GM19099 (cell line): Measurements from ENCODE around the gene DHX35.

ENCODE experiments used
- POLR2A ChIP-seq: IDR thresholded peaks from 3 replicates; pipeline ENCODE4 v1.6.1; 2011; ENCODE audit warnings: low read depth; ENCODE audit not compliant: insufficient read length; ENCODE audit errors: extremely low read depth

The DHX35 gene

DNA sequence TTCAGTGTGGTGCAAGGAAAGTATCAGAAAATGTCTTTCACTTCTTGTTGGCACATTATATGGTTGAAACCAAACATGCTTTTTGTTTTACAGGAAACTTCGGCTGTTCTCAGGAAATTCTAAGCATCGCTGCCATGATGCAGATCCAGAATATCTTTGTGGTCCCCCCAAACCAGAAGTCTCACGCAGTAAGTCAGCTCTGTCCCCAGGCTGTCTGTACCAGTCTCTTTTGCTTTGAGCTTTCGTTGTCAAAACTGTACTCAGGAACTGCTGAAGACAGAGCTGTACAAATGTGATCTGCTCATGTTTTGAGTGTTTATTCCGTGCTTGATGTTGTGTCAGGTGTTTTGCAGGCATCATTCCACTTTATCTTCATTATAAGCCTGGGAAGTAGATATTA lies 59.6 kb downstream of the DHX35 start:
- TF ChIP-seq POLR2A, result no peak

DNA sequence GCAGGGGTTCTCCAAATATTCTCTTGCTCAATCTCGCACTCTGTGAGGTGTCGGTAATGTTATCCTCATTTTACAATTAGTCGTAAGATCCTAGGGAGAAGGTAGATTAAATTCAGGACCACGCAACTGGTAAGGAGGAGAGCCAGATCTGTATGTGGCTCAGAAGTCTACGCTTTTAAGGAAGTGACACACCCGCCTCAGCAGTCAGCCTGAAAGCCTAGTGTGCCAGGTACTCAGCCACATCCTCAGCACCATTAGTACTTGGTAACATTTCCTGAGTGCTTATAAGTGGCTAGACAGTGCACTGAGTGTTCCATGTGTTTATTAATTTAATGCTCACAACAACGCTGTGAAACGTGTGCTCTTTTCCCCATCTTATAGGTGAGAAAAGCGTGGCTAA lies 63.7 kb downstream of the DHX35 start:
- no peak for TF ChIP-seq POLR2A

DNA sequence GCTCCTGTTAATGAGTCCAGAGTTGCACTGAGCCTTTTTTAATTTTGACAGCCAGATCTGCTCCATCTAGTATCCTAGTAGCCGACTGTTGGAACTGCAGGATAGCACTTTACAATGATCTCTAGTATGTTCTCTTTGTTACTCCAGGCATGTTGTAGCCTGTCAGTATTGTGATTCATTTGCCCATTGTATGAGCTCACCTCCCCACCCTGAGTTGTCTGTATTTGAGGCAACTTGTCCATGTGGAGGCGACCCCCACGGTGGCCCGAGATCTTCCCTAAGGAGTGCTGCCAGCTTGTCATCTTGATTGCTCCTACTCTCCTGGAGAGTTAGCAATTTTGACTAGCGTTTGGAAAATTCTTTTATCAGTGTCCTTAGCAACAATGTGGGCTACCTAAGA lies 67.2 kb downstream of the DHX35 start:
- TF ChIP-seq POLR2A, result no peak

DNA sequence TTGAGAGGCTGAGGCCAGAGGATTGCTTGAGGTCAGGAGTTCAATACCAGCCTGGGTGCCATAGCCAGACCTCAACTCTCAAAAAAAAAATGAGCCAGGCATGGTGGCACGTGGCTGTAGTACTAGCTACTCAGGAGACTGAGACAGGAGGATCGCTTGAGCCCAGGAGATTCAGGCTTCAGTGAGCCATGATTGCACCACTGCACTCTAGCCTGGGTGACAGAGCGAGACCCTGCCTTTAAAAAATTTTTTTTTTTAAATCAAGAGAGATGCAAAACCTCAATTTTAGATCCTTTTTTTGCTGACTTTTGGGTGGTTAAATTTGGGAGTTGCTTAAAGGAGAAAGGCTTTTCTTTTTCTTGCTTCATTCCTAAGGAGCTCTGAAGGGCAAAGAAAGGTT lies 70.9 kb downstream of the DHX35 start:
- TF ChIP-seq POLR2A, result no peak

DNA sequence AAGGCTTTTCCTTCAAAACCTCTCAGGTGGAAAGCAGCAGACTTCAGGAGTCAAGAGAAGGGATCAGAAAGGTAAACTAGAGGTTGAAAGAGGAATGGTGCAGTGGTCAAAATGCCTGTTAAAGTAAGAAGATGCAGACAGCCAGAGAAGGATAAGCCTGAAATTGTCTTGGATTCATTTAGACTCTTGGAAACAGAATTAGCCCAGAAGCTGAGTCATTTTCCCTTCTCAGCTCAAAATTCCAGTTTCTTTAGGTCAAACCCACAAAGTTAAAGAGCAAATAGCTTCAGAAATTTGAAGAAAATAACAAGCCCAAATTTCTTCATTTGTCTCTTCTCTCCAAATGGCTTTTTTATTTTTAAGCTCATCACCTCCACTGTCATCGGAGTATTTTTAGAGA lies 73.9 kb downstream of the DHX35 start:
- no peak for TF ChIP-seq POLR2A

DNA sequence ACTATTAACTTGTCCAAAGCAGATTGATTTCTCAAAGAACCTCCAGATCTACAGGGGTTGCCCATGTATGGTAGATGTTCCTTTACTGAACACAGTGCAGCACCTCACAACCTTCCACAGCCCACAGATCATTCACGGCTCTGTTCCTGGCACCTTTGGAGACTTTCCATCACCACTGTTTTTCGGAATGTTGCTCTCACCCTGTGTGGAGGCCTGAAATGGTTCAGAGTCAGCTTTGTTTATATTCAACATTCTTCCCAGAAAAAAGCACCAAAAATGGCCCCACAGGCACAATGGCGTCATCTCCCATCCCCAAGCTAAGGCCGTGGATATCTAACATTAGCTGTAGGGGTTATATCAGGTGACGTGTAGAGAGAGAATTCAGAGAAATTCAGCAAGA lies 74.7 kb downstream of the DHX35 start:
- no peak for TF ChIP-seq POLR2A

DNA sequence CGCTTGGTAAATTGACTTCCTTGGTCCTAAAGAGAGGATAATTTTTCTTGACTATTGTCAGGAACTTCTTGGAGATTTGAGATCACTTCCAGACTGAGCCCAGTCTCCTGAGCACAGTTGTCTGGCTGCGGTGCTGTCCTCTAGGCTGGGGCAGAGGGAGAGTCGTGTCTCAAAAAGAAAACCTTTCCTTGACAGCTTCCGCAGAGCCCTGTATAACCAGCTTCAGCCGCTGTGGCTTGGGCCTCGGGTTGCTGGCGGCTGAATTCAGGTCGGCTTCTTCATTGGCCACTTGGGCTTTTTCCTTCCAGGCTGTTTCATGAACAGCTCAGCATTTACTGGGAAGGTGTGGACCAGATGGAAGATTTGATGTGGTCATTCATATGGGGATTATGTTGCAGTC lies 75.9 kb downstream of the DHX35 start:
- no peak for TF ChIP-seq POLR2A

DNA sequence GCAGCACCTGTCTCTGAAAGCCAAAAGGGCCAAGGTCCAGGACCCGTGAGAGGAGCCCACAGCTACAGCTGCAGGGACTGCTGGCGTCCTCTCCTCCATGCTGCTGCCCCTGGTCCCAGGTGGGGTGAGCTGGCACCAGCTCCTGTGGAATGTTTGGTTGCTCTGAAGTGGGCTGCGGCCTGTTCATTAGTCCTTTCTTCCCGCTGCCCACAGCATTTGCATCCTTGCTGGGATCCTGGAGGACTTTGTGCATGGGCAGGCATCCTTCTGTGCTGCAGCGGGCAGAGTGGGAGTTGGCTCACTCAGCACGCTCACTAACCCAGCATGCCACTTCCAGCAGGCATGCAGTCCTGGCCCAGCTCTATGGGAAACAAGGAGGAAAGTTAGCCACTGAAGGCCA lies 76.4 kb downstream of the DHX35 start:
- no peak for TF ChIP-seq POLR2A

DNA sequence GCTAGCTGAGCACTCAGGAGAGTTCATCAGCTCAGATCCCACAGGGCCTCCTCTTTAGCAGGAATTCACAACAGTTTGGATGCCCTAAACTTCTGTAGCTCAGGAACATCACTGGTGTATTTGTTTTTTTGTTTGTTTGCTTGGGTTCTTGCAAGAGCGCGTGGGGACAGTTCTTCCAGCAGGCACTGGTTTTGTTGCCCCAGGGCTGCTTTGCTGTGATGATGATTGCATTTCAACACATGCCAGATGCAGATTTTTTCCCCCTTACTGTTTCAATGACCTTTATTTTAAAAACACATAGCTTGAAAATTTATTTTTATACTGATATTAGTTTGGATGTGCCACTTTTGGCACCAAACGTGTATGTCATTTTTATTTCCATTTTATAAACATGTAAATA lies 77.1 kb downstream of the DHX35 start:
- TF ChIP-seq POLR2A, result no peak

DNA sequence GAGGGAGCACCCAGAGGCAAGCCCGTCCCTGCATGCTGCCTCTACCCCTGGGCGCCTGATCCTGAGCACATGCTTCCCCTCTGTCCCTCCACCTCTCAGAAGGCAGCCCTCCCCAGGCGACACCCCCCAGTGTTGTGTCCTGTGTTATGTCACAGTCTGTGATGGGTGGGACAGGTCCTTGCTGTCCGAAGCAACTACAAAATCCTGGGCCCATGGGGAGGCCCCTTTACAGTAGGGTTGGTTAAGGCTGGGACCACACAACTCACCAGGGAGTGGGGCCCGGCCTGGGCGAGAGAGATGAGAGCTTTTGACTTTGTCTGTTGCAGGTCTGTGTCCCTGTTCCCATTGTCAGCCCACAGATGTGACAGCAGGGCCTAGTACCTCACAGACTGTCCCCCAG lies 78.0 kb downstream of the DHX35 start:
- no peak for TF ChIP-seq POLR2A

DNA sequence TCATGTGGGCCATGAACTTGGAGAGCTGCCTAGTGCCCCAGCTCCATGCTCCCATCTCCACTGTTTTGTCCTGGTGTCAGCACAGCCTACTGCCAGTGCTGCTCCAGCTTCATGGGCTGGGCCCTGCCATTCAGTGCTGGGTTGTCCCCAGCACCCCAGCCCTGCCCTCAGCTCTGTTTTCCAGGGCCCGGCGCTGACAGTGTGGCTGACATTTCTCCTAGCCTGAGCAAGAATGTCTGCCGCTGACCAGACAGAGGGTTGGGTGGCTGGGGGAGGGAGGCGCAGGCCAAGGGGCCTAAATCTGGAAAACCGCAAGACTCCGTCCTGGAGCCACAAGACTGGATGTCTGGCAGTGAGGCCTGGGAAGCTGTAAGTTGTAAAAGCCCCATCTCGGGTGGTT lies 78.9 kb downstream of the DHX35 start:
- no peak for TF ChIP-seq POLR2A

DNA sequence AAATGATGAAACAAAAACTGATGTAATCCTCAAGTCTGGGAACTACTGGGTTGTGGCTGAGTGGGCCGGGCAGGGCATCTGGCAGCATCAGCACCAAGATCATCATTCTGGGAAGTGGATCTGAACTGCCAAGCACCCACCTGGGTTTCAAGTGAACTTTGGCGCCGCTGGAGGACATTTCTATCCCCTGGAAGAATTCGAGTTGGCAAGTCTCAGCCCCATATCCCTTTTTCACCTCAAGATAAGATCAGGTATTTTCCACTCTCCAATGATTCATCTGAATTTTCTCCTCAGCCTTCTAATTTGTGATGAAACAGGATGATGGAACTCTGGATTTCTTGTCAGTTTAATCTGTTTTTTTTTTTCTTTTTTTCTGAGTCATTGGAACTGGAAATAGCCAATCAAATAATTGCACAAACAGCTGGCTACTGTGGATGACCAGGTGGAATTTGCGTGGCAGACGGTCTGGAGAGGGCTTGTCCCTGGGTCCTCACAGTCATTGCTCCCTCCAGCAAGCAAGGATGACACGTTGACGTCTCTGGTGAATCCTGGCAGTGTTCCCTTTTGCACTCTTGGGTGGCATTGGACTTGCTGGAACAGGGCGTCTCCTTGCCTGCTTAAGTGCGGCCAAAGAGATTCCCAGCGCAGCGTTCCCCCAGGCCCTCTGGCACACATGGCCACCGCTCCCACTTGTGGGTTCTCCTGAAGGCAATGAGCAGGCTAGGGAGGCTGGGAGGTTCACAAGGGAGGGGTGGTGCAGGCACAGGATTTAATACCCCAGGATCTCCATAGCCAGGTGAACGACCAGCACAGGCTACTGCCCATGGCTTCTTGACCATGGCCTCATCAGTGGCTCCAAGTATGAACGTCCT lies 80.4 kb downstream of the DHX35 start:
- no peak for TF ChIP-seq POLR2A

DNA sequence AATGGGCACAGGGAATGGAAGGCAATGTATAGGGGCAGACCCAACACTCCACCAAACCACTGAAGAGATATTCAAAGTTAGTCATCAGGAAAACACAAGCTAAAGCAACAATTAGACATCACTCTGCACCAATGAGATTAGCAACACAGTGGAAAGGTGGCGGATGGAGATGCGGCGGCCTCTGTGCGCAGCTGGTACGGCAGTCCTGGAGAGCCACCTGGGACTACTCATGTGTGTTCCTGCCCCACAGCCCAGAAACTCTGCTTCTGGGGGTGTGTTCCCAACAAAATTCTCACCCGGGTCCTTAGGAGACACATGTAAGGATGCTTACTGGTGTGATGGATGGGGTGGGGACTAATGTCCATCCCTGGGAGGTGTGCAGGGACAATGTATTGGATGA lies 82.4 kb downstream of the DHX35 start:
- no peak for TF ChIP-seq POLR2A

DNA sequence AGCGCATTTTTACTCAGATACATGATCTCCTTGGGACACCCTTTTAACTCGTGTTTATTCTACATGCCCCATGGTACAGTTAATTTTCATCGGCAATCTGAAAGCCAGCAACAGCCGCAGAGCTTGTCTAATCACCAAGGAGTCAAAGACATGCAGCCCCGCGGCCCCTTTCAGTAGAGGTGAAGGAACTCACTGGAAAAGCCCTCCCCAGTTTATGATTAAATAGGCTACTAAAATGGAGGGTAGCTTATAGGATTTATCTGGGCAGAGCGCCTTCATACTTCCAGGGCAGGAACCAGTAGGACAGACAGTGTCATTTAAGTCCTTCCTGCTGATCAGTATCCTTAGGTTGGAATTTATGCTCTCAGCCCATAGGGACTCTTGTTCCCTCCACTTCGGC lies 83.5 kb downstream of the DHX35 start:
- TF ChIP-seq POLR2A, result no peak

DNA sequence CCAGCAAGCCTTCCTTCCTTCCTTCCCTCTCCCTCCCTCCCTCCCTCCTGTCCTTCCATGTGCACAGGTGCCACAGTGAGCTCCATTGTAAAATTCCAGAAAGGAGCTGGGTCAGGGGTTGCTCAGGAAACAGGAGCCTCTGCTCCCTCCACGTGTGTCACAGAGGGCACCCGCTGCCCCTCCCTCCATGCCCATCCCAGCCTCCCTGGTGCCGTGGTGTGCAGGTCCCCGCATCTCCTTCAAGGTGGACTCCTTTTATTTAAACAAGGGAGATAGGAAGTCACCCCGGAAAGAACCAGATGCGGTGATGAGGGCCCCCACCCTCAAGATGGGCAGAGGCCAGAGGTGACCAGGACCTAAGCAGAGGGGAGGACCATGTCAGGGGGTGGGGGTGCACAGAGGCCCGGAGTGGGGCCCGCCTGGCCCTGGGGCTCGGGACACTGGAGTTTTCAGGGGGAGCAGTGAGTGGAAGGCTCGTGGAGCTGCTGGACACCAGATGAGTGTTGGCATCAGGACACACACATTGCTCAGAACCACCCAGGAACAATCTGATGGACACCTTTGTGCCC lies 85.4 kb downstream of the DHX35 start:
- TF ChIP-seq POLR2A, result no peak

DNA sequence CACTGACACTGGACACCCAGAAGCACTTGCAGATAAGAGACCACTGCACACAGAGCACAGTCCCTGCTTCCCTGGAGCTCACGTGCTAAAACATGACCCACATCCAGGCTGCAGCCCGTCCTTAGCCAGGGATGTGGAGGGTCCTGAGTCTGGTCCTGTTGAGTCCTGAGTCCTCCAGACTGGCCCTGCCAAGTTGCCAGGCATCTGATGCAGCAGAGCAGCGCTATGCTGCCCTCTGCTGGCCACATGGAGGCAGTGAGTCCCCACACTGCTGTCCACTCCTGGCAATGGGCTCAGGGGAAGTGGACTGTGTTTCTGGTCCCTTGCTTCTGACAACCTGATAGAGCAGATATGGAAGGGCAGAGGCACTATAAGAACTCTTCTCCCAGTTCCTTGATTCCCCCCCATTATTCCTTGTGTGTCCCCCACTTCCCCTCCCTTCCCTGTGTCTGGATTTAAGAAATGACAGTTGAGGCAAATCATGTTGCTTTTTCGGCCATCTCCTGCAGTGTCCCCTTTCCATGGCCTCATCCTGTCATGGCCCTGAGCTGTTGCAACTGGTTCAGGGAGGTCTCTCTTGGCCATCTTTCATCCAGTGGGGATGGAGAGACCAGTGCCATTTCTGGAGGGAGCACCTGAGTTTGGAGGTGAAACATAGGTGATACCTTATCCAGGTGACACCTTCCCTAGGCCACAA lies 86.0 kb downstream of the DHX35 start:
- no peak for TF ChIP-seq POLR2A
